Right lobe of liver (tissue), 4 donors: ENCODE measurements around the gene ERGIC1.
A peak's percentile ranks its signal among the peaks of the same experiment; 100 is the strongest.

Experiments used
- CTCF ChIP-seq, 4 donors: fragments of 200-600 bp in 3 of 4; fragments of 450-650 bp in 1 of 4; IDR thresholded peaks; one replicate each; pipeline versions ENCODE4 v1.5.1 to v1.8.0; 2016 to 2022; ENCODE audit warnings: antibody characterized with exemption in 4 of 4, mild to moderate bottlenecking in 2 of 4
- POLR2A ChIP-seq: fragments of 450-650 bp; IDR thresholded peaks from one replicate; pipeline ENCODE4 v1.6.1; 2017; ENCODE audit warnings: antibody characterized with exemption, mild to moderate bottlenecking
- donor health status: DM: no; HTN: no; CAD: no.
- donor health status: DM: no; HTN: no; CAD: no.
- donor health status: DM: no; HTN: yes; CAD: no.

DNA sequence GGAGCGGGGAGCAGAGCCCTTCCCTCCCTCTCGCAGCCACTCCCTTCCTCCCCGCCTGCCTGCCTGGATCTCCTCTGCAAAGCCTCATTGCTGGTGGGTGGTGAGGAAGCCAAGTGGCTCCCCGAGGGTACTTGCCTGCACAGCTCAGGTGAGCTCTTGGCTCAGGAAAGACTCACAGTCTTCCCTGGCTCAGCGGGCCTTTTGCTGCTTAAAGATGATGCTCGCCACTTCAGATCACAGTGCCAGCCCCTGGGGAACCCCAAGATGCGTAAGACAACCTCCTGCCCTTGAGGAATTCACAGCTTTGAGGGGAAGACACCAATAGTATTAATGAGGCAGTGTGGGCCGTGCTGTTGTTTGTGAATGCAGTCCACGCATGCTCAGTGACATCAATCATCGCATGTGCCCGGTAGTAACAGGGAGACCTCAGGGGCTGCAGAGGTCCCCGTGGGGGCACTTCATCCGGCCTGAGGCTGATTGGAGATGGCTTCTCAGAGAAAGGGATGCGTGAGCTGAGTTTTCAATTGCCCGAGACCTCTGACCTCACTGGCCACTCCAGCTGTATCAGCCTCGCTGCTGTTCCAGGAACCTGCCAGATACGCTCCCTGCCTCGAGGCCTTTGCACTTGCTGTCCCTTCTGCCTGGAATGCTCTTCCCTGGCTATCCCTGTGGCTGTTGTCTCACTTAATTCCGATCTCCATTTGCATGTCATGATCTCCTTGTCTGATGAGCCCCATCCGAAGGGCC is 36.8 kb downstream of the ERGIC1 start:
- no peak for TF ChIP-seq CTCF (IDR thresholded peaks at IDR 0.05)
- TF ChIP-seq POLR2A: peak; percentile 52
